GM19238 (cell line): Measurements from ENCODE around the gene MIF4GD.
"Not testable (repeated sequence)": the region's sequence is repeated elsewhere in the genome, so short reads cannot be mapped to it uniquely, and the experiment has no call there.

Experiments used
- DNase-seq: peaks from one replicate; pipeline ENCODE4 v3.0.0; 2011; ENCODE audit warnings: low spot score; ENCODE audit not compliant: insufficient read length

Gene MIF4GD, protein sequence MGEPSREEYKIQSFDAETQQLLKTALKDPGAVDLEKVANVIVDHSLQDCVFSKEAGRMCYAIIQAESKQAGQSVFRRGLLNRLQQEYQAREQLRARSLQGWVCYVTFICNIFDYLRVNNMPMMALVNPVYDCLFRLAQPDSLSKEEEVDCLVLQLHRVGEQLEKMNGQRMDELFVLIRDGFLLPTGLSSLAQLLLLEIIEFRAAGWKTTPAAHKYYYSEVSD

DNA sequence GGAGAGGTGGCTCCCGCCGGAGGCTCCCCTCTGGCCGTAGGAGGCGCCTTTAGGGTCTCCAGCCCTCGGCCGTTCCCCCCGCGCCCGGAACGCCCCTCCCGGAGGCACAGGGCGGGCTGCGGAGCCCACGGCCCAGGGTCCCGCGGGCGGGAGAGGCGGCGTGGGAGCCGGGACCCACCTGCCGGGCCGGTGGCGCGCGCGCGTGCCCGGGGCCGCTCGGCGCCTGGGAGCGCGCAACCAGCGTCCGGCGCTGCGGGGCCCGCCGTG is at the start of gene MIF4GD:
Gene MIF4GD (minus strand): TSS at position 266 of the 267 bp plus-strand sequence. CDS start 1,036 bp downstream, outside the sequence.
- DNase-seq, result no peak

GRCh38 chr17:75319904-75320691 is 49.1 kb upstream of the MIF4GD start:
- DNase-seq, result no peak

- DNase-seq, result no peak
Measured at GRCh38 chr17:75318615-75319222, 47.7 kb upstream of the MIF4GD start.

GRCh38 chr17:75318211-75318610 is 47.2 kb upstream of the MIF4GD start:
- no peak for DNase-seq

DNA sequence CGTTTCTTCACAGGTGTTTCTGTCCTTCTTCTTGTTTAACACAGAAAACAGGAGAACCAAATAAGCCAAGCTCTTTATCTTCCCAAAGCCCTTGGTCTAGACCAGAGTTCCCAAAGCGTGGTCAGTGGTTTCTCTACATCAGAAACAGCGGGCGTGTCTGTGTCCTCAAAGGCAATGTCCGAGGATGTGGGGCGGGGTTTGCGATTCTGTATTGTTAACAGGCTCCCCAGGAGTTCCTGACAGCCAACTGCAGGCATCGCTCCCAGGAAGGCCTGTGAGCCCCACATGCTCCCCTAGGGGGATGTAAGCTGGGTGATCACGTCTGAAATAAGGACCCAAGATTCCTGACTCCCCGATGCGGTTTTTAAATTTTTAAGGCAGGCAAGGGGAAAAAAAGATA is 46.6 kb upstream of the MIF4GD start:
- no peak for DNase-seq

GRCh38 chr17:75316253-75316652 is 45.2 kb upstream of the MIF4GD start:
- no peak for DNase-seq

DNA sequence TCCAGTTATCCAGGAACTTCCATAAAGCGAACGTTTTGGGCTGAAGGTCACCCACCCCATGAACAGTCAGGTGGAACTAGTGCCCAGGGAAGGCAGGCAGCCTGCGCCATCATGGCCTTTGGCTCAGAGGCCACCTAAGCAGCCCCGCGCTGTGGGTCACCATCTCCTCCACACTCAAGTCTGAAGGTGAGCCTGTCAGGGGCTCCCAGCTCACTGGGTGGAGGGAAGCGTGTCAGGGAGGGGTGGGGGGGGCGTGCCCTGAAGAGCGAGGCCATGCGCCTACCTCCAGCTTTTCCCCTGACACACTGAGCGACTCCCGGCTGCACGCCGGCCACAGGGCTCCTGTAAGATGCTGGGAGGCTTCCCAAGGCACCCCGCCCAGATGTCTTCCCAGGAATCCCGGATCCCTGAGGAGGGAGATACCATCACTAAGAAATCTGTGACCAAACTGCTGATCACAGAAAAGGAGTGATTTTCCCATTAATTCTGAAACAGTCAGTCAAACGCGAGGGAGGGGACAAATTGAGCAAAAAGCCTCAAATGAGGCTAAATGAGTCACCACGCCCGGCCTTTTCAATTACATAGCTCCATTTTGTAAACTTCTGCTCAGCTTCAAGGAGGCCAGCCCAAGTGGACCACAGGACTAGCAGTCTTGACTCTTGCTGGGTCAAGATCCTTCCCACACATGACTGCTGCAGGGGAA is 44.7 kb upstream of the MIF4GD start:
- DNase-seq, result no peak

DNA sequence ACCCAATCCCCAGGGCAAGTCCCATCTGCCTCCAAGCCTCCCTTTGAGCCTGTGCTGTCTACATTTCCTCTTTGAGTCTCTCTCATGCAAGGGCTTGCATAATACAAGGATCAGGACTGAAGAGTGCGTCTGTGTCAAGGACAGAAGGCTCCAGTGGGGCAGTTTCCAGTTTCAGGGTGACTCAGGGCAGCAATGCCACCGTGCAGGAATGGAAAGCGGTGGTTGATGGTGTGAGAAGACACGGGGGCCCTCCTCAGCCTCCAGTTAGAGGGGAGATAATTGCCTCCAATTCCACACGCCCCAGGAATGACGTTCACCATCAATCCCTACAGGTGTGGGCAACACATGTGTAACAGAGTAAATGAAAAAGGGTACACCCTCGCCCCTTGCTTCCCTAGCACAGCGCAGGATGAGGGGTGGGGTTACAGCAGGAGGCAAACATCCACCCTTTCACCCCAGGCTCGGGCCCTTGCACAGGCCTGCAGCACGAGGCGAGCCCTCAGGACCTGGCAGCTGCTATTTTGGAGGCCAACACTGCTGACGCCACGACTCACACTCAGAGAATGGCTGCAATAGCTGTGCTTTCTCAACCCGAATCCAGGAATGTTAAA is 43.0 kb upstream of the MIF4GD start:
- DNase-seq, result no peak

GRCh38 chr17:75308732-75309629 is 38.0 kb upstream of the MIF4GD start:
- no peak for DNase-seq

DNA sequence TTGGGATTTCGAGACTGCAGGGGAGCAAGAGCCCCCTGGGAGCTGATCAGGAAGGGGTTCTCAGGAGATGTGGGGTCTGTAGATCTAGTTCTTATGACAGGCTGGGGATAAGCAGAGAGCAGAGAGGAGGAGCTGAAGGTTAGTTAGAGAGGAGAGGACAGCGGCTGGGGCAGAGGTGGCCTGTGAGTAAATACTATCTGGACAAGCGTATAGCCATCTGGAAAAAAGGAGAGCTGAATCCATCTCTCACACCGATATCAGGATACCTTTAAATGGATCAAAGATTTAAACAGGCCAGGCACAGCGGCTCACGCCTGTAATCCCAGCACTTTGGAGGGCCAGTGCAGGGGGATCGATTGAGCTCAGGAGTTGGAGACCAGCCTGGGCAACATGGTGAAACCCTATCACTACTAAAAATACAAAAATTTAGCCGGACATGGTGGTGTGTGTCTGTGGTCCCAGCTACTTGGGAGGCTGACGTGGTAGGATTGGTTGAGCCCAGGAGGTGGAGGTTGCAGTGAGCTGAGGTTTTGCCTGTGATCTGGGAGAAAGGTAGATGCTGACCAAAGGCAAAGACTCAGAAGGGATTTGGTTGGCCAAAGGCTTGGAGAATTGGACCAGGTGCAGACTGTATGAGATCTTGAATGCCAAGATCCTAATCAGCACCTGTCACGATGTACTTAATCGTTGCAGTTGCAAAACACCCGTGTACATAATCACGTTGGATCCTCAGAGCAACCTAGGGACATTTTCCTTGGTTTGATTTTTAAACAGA is 37.1 kb upstream of the MIF4GD start:
- no peak for DNase-seq

GRCh38 chr17:75301502-75302206 is 30.6 kb upstream of the MIF4GD start:
- no peak for DNase-seq

- DNase-seq, result no peak
Measured at GRCh38 chr17:75301049-75301448, 30.0 kb upstream of the MIF4GD start.

DNA sequence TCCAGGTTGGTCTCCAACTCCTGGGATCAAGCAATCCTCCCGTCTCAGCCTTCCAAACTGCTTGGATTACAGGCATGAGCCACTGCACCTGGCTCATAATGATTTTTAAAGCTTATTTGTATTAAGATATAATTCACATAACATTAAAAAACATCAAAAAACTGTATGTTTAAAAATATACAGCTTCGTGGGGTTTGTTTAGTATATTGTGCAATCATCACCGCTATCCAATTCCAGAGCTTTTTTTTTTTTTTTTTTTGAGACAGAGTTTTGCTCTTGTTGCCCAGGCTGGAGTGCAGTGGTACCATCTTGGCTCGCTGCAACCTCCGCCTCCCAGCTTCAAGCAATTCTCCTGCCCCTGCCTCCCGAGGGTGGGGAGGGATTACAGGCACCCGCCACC is 29.2 kb upstream of the MIF4GD start:
- DNase-seq, result no peak

- DNase-seq, result no peak
Measured at GRCh38 chr17:75295201-75296158, 24.4 kb upstream of the MIF4GD start.

- DNase-seq, result not testable (repeated sequence)
Measured at GRCh38 chr17:75292810-75293448, 21.9 kb upstream of the MIF4GD start.

GRCh38 chr17:75289832-75290337 is 18.9 kb upstream of the MIF4GD start:
- DNase-seq, result no peak

- peak; percentile 92 for DNase-seq
Measured at GRCh38 chr17:75289115-75289831, 18.2 kb upstream of the MIF4GD start, which contains the start of gene SLC25A19. Gene SLC25A19, minus strand, starts transcription at chr17:75289433. Its CDS starts 2,669 bp downstream, at chr17:75286764.
